ENCODE data around the gene BRSK2. TPM values are rescaled to one million over a fixed set of nuclear protein-coding genes. Genes with fewer than 3 reads are reported as not detected.

The BRSK2 gene
- total RNA-seq, 4 donors from 2014 or later: 0.23 to 0.68 TPM; not detected in 2

DNA sequence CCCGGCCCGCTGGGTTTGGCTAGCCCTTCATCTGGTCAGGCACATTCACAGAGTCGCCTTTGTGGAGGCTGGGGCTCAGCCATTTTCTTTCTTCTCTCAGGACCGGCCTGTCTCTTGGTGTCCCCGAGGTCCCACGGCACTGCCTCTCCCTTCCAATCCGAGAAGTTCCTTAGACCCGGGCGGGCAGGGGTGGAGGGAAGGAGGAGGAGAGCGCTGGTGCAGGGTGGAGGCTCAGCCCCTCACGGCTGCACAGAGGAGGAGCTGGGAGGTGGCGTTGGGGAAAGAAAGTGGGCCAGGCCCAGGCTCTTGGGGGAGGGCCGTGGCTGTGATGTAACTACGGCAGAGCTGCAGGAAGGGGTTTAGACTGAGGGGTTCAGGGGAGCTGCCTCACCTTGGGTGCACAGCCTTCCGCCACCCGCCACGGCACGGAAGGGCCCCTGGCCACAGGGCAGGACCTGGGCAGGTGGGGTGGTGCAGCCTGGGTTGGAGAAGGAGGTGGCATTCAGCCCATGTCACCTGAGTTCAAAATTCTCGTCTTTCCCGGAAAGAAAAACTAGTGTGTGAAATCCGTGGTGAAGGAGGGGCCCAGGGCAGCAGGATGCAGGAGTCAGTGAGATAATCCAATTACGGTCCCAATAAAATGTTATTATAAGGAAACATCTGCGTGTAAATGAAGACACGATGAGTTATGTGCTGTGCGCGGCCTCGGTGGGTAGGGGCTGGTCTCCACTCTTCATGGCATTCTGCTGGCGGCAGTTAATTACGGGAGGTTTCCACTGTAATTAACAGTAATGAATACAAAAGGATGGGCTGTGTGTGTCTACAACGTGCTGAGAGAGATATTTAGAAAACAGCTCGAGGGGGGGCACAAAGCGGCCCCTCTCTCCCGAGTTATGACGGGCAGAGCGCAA lies 1.7 kb downstream of the BRSK2 start:
- DNase-seq (ENCODE audit: low spot score in 2 of 2): no peak
- no peak for TF ChIP-seq CTCF (IDR thresholded peaks at IDR 0.05)
- no peak for TF ChIP-seq POLR2A (IDR thresholded peaks at IDR 0.05)
- H3K4me3 ChIP-seq (ENCODE audit: low read depth, poor library complexity, severe bottlenecking): no peak overlapping the region
- 29 to 32% methylated on average over 35 of the region's 35 CpGs for WGBS, 2 donors
- intact Hi-C loops (cut with DNase I; ENCODE audit: low total_unique reads): no loop called here

- TF ChIP-seq CTCF (IDR thresholded peaks at IDR 0.05): no peak
- no peak for TF ChIP-seq POLR2A (IDR thresholded peaks at IDR 0.05)
- DNase-seq (ENCODE audit: low spot score in 2 of 2): no peak
- no peak overlapping the region for H3K4me3 ChIP-seq (ENCODE audit: low read depth, poor library complexity, severe bottlenecking)
- 79 to 81% methylated on average over 7 to 12 of the region's 12 CpGs for WGBS, 2 donors
- intact Hi-C loops (cut with DNase I; ENCODE audit: low total_unique reads): no loop called here
Observed at GRCh38 chr11:1392111-1392510, 2.4 kb downstream of the BRSK2 start.

- DNase-seq (ENCODE audit: low spot score in 2 of 2): no peak
- 89% methylated on average over 6 to 17 of the region's 21 CpGs for WGBS, 2 donors
- TF ChIP-seq CTCF (IDR thresholded peaks at IDR 0.05): no peak
- TF ChIP-seq POLR2A (IDR thresholded peaks at IDR 0.05): no peak
- no peak overlapping the region for H3K4me3 ChIP-seq (ENCODE audit: low read depth, poor library complexity, severe bottlenecking)
- intact Hi-C loops (cut with DNase I; ENCODE audit: low total_unique reads): no loop called here
Observed at GRCh38 chr11:1392561-1392960, 2.8 kb downstream of the BRSK2 start.

DNA sequence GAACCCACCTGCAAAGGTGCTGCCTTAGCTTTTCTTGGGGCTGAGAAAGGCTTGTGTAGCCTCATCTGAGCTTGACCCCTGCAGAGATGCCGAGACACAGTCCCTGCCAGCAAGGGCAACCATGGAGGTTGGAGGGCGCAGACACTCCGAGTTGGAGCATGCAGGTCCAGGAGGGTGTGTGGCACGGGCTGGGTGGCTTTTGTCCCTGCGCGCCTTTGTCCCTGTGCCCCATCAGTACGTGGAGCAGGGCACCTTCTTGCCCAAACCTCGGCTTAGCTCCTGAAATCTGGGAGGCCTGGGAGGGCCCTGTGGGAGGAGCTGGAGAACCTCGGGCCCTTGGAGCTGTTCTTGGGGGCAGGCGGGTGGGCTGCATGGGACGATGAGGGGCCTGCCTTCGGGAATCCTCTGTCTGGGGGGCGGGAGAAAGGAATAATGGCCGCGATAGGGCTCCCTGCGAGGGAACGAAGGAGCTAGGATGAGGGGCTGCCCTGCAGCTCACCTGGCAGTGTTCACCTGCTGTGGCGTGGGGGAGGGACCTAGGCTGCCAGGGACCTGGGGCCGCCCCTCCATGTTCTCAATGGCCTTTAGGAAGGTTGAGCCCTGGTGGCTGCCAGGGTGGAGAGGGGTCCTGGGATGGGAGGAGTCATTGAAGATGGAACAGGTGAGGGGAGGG lies 3.4 kb downstream of the BRSK2 start:
- no peak for TF ChIP-seq POLR2A (IDR thresholded peaks at IDR 0.05)
- no peak for TF ChIP-seq CTCF (IDR thresholded peaks at IDR 0.05)
- no peak overlapping the region for H3K4me3 ChIP-seq (ENCODE audit: low read depth, poor library complexity, severe bottlenecking)
- WGBS, 2 donors: 83 to 86% methylated on average over 19 of the region's 19 CpGs
- intact Hi-C loops (cut with DNase I; ENCODE audit: low total_unique reads): no loop called here
- no peak for DNase-seq (ENCODE audit: low spot score in 2 of 2)

DNA sequence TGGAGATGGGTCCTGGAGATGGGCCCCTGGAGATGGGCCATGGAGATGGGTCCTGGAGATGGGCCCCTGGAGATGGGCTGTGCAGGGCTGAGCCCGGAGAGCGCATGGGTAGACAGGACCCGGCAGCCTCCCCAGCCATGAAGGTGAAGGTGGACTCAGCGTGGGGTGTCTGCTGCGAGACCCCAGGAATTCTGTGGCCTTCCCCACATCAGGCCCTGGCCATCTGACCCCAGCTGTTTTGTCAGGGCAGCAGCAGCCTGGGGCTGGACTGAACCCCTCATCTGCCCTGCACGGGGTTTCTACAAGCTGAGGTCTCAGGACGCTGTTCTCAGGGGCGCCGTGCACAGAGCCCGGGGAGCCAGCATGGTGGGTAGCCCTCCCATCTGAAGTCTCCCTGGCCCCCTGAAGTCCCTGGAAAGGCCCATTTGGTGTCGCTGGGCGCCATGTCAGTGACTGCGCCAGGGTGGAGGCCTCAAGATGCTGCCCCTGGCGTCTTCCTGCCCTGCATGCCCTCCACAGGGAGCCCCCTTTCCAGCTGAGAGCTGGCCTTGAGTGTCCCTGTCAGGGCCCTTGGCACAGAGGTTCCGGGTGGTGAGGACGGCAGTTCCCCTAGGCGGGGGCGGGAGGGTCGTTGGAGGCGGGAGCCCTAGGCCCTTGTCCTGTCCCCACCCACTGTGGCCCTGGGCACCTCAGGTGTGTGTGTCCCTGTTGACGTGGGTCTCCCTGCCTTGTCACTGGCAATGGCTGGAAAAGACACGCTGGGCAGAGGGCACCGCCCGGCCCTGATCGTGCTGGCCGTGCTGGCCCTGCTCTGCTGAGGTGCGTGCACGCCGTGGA lies 5.4 kb downstream of the BRSK2 start:
- WGBS, 2 donors: 90 to 95% methylated on average over 13 to 27 of the region's 29 CpGs
- no peak overlapping the region for H3K4me3 ChIP-seq (ENCODE audit: low read depth, poor library complexity, severe bottlenecking)
- intact Hi-C loops (cut with DNase I; ENCODE audit: low total_unique reads): no loop called here
- TF ChIP-seq POLR2A (IDR thresholded peaks at IDR 0.05) (no peak), CTCF (IDR thresholded peaks at IDR 0.05) (no peak)
- DNase-seq (ENCODE audit: low spot score in 2 of 2): no peak
